Esophagus muscularis mucosa (tissue), 4 donors: ENCODE data around the gene APH1B. TPM values are rescaled to one million over a fixed set of nuclear protein-coding genes. Genes with fewer than 3 reads are reported as not detected.

Experiments
- DNase-seq: peaks from one replicate; pipeline ENCODE4 v3.0.0-alpha.2; 2017; ENCODE audit errors: extremely low spot score
- H3K27ac ChIP-seq, 4 donors: fragments of 200-600 bp; sonication (generic); replicated peaks in 1 of 4; 1 replicate in 3 of 4; 2 replicates in 1 of 4; pipeline ENCODE4 v1.5.1; 2016 to 2019; ENCODE audit warnings: mild to moderate bottlenecking in 1 of 4
- H3K27me3 ChIP-seq, 4 donors: fragments of 200-600 bp; sonication (generic); one replicate each; pipeline versions ENCODE4 v1.5.1 to v1.6.0; 2016 to 2019
- H3K36me3 ChIP-seq, 4 donors: fragments of 200-600 bp; sonication (generic); one replicate each; pipeline ENCODE4 v1.5.1; 2016 to 2019
- H3K4me1 ChIP-seq, 4 donors: fragments of 200-600 bp; sonication (generic); one replicate each; pipeline ENCODE4 v1.5.1; 2016 to 2019
- H3K4me3 ChIP-seq, 4 donors: fragments of 200-600 bp; sonication (generic); 1 replicate in 2 of 4; 2 replicates in 2 of 4; pipeline ENCODE4 v1.5.1; 2016 to 2019; ENCODE audit warnings: mild to moderate bottlenecking in 4 of 4, moderate library complexity in 1 of 4
- H3K9me3 ChIP-seq, 4 donors: fragments of 200-600 bp; sonication (generic); 1 replicate in 3 of 4; 2 replicates in 1 of 4; pipeline ENCODE4 v1.5.1; 2016 to 2019
- CTCF ChIP-seq, 3 experiments: fragments of 200-600 bp in 2 of 3; fragments of 450-650 bp in 1 of 3; sonication (generic) in 2 of 3; IDR thresholded peaks; one replicate each; pipeline ENCODE4 v1.5.1; 2017 to 2019; ENCODE audit warnings: antibody characterized with exemption in 3 of 3, mild to moderate bottlenecking in 2 of 3, moderate library complexity in 1 of 3
- EP300 ChIP-seq: sonication (generic); formaldehyde crosslinking; IDR thresholded peaks from one replicate; pipeline ENCODE4 v1.6.1; 2017; ENCODE audit warnings: antibody characterized with exemption
- POLR2A ChIP-seq: fragments of 450-650 bp; IDR thresholded peaks from one replicate; pipeline ENCODE4 v1.6.1; 2017; ENCODE audit warnings: antibody characterized with exemption, moderate library complexity, mild to moderate bottlenecking, low read depth
- POLR2AphosphoS5 ChIP-seq, 2 donors: sonication (generic); formaldehyde crosslinking; IDR thresholded peaks; one replicate each; pipeline ENCODE4 v1.6.1; 2017; ENCODE audit warnings: antibody characterized with exemption in 2 of 2
- WGBS: methylation state at CpG from one replicate; pipeline ENCODE4 v1.1.5; 2018; 5-methylcytosine and 5-hydroxymethylcytosine counted together
- intact Hi-C: fragments of 100-400 bp; cut with DNase I; formaldehyde crosslinking; loops from one replicate; pipeline ENCODE4 v1.15.1; 2023
- total RNA-seq, 4 donors: library from RNA; depleted of rRNA; stranded (reverse); fragments of >200 nt; gene quantifications; one replicate each; pipeline versions ENCODE4 v1.1.0 to v1.2.1, GENCODE V29; 2016

The APH1B gene
- total RNA-seq, 4 donors from 2014 or later, result 7.5 to 9.4 (median 8.9) TPM

GRCh38 chr15:63238796-63239195 lies 38.6 kb upstream of the APH1B start:
- no peaks in the 10 kb centered on the region for H3K36me3 ChIP-seq
- WGBS, result 44% methylated on average over 1 of the region's 1 CpG
- no peak overlapping the region for H3K4me3 ChIP-seq
- peaks cover 33 to 64% (median 60%) of the 10 kb centered on the region in 4 donors for H3K4me1 ChIP-seq
- DNase-seq, result no peak
- intact Hi-C loops, result no loop called here
- H3K27ac ChIP-seq, result peak overlapping the region in 1 of 4 donors; percentile 36
- TF ChIP-seq EP300, result no peak
- no peak for TF ChIP-seq CTCF (IDR thresholded peaks at IDR 0.05)
- no peak for TF ChIP-seq POLR2AphosphoS5 (IDR thresholded peaks at IDR 0.05)
- no peak for TF ChIP-seq POLR2A
- H3K27me3 ChIP-seq, result no peaks in the 10 kb centered on the region
- H3K9me3 ChIP-seq, result peaks cover 0 to 4% (median 0%) of the 10 kb centered on the region in 4 donors

DNA sequence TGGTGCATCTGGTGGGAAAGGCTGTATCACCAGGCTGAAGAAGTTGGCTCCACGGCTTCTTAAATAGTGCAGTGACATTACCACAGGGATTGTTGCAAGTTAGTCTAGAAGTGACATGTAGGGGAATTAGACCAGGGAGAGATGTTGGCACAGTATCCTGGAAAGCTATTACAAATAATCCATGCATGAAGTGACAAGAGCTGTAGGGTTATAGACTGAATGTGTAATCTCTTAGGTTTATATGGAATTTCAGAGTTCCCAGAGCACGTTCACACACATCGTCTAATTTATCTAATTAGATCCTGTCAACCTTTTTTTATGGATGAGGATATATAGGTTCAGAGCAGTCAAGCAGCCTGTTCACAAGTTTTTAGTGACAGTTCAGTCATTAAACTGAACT lies 37.3 kb upstream of the APH1B start:
- intact Hi-C loops, result loop anchor here (5.0 kb wide), 1 partner anchor 43 kb away; no protein-coding TSS in a partner anchor
- 93% methylated on average over 3 of the region's 3 CpGs for whole genome bisulfite sequencing
- TF ChIP-seq CTCF (IDR thresholded peaks at IDR 0.05), result no peak
- no peak for TF ChIP-seq POLR2A
- no peak for TF ChIP-seq POLR2AphosphoS5 (IDR thresholded peaks at IDR 0.05)
- no peak for TF ChIP-seq EP300
- Histone ChIP-seq H3K27ac (no peak overlapping the region), H3K4me3 (no peak overlapping the region), H3K36me3 (no peaks in the 10 kb centered on the region), H3K9me3 (peaks cover 0 to 4% (median 0%) of the 10 kb centered on the region in 4 donors), H3K4me1 (peaks cover 27 to 64% (median 60%) of the 10 kb centered on the region in 4 donors), H3K27me3 (no peaks in the 10 kb centered on the region)
- DNase-seq, result no peak

DNA sequence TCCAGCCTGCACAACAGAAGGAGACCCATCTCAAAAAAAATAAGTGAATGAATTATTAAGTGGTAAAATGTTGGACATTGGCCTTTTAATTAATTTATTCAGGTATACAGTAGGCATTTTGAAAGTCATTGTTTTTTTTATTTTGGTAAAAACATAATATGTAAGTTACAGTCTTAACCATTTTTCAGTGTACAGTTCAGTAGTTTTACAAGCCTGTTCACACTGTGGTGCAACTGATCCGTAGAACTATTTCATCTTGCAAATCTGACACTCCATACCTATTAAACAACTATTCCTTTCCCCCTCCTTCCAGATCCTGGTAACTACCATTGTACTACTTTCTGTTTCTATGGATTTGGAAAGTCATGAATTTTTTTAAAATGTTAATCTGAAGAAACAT lies 36.1 kb upstream of the APH1B start:
- no peak for DNase-seq
- WGBS, result 100% methylated on average over 1 of the region's 1 CpG
- H3K9me3 ChIP-seq, result peaks cover 0 to 4% (median 0%) of the 10 kb centered on the region in 4 donors
- H3K27ac ChIP-seq, result no peak overlapping the region
- peaks cover 29 to 74% (median 61%) of the 10 kb centered on the region in 4 donors for H3K4me1 ChIP-seq
- no peak overlapping the region for H3K4me3 ChIP-seq
- intact Hi-C loops, result loop anchor here (5.0 kb wide), 1 partner anchor 44 kb away; no protein-coding TSS in a partner anchor
- no peaks in the 10 kb centered on the region for H3K36me3 ChIP-seq
- no peaks in the 10 kb centered on the region for H3K27me3 ChIP-seq
- TF ChIP-seq CTCF (IDR thresholded peaks at IDR 0.05), result no peak

DNA sequence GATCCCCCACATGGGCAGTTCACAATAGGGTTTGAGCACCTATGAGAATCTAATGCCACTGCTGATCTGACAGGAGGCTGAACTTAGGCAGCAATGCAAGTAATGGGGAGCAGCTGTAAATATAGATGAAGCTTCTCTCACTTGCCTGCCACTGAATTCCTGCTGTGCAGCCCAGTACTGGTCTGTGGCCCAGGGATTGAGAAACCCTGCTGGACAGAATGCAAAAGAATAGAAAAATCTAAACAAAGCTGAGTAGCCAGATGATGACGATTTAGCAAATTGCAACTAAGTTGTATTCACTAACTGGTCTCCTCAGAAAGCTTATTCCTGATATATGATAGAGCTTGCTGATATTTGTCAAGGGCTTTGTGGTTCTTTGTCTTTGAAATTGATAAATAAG lies 34.3 kb upstream of the APH1B start:
- Histone ChIP-seq H3K27ac (peak overlapping the region; percentile 62 to 79 (median 68)), H3K4me3 (no peak overlapping the region), H3K4me1 (peaks cover 38 to 88% (median 75%) of the 10 kb centered on the region in 4 donors), H3K36me3 (no peaks in the 10 kb centered on the region), H3K27me3 (no peaks in the 10 kb centered on the region), H3K9me3 (peaks cover 0 to 4% (median 0%) of the 10 kb centered on the region in 4 donors)
- intact Hi-C loops, result loop anchor here (5.0 kb wide), 1 partner anchor 46 kb away; no protein-coding TSS in a partner anchor
- no peak for DNase-seq
- 53% methylated on average over 1 of the region's 1 CpG for WGBS
- TF ChIP-seq CTCF (IDR thresholded peaks at IDR 0.05) (peak in 1 of 3 experiments; percentile 43), EP300 (no peak), POLR2AphosphoS5 (IDR thresholded peaks at IDR 0.05) (peak; percentile 33 to 48)

DNA sequence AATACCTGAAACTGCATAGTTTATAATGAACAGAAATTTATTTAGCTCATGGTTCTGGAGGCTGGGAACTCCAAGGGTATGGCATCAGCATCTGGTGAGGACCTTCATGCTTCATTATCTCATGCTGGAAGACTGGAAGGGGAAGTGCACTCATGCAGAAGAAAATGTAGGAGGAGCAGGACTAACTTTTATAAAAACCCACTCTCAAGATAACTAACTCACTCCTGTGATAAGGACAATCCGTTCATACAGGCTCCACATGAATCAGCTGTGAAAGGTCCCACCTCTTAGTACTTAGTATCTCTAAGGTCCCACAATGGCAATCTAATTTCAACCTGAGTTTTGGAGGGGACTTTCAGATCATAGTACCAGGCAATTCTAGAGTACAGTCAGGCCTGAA lies 33.6 kb upstream of the APH1B start:
- Histone ChIP-seq H3K4me1 (peaks cover 36 to 81% (median 69%) of the 10 kb centered on the region in 4 donors), H3K27ac (peak overlapping the region; percentile 62 to 79 (median 68))
- intact Hi-C loops, result loop anchor here (5.0 kb wide), 1 partner anchor 46 kb away; no protein-coding TSS in a partner anchor

More for the DNA sequence above, 33.6 kb upstream of the APH1B start:
- peaks cover 0 to 4% (median 0%) of the 10 kb centered on the region in 4 donors for H3K9me3 ChIP-seq
- H3K4me3 ChIP-seq, result no peak overlapping the region
- TF ChIP-seq CTCF (IDR thresholded peaks at IDR 0.05) (no peak), EP300 (no peak), POLR2A (no peak), POLR2AphosphoS5 (IDR thresholded peaks at IDR 0.05) (no peak)
- 92% methylated on average over 1 of the region's 1 CpG for WGBS
- no peaks in the 10 kb centered on the region for H3K27me3 ChIP-seq
- no peak for DNase-seq
- no peaks in the 10 kb centered on the region for H3K36me3 ChIP-seq
